ENCODE results near the gene RPS23. TPM values are rescaled to one million over a fixed set of nuclear protein-coding genes. Genes with fewer than 3 reads are reported as not detected.

The RPS23 gene
- total RNA-seq, 1 donor: 2,597 TPM

GRCh38 chr5:82291420-82291819 lies 13.3 kb upstream of the RPS23 start:
- H3K27ac ChIP-seq (ENCODE audit: low read depth, low read length): no peak overlapping the region
- no peak for TF ChIP-seq CTCF (IDR thresholded peaks at IDR 0.05; ENCODE audit: extremely low read depth, low read depth, low read length)
- no peak overlapping the region for H3K4me3 ChIP-seq (ENCODE audit: insufficient read depth, low read length)
- H3K9me3 ChIP-seq (ENCODE audit: low read depth, low read length): no peaks in the 10 kb centered on the region
- H3K4me2 ChIP-seq (ENCODE audit: insufficient read depth, low read length): no peak overlapping the region
- no peaks in the 10 kb centered on the region for H3K36me3 ChIP-seq (ENCODE audit: insufficient read depth, low read length)
- H4K20me1 ChIP-seq (ENCODE audit: insufficient read depth, low read length): no peaks in the 10 kb centered on the region
- H2AFZ ChIP-seq (ENCODE audit: low read length): no peak overlapping the region
- H3K27me3 ChIP-seq (ENCODE audit: insufficient read depth, low read length): no peaks in the 10 kb centered on the region
- DNase-seq (ENCODE audit: insufficient read length, low spot score, missing footprints): no peak
- H3K4me1 ChIP-seq (ENCODE audit: insufficient read depth, low read length): peaks cover 3% of the 10 kb centered on the region
- H3K79me2 ChIP-seq (ENCODE audit: insufficient read depth, low read length): no peaks in the 10 kb centered on the region

DNA sequence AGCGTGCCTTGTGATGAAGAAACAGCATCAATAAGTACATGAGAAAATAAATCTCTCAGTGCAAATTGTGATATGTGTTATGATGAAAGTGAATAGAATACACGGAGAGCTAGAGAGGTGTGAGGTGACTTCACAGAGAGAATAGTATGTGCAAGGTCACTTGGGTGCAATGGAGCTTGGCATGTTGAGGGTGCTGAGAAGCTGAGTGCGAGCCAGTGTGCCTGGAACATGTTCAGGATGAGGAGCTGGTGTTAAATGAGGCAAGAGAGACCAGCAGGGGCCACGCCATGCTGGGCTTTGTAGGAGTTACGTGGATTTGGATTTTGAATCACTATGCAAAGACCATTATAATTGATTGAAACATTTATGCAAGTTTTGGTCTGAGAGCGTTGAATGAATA lies 12.8 kb upstream of the RPS23 start:
- Histone ChIP-seq H3K36me3 (ENCODE audit: insufficient read depth, low read length) (no peaks in the 10 kb centered on the region), H3K4me3 (ENCODE audit: insufficient read depth, low read length) (no peak overlapping the region), H3K4me1 (ENCODE audit: insufficient read depth, low read length) (peaks cover 3% of the 10 kb centered on the region), H3K79me2 (ENCODE audit: insufficient read depth, low read length) (no peaks in the 10 kb centered on the region), H2AFZ (ENCODE audit: low read length) (no peak overlapping the region), H3K9me3 (ENCODE audit: low read depth, low read length) (no peaks in the 10 kb centered on the region), H3K27ac (ENCODE audit: low read depth, low read length) (no peak overlapping the region), H3K27me3 (ENCODE audit: insufficient read depth, low read length) (no peaks in the 10 kb centered on the region), H4K20me1 (ENCODE audit: insufficient read depth, low read length) (no peaks in the 10 kb centered on the region), H3K4me2 (ENCODE audit: insufficient read depth, low read length) (no peak overlapping the region)
- DNase-seq (ENCODE audit: insufficient read length, low spot score, missing footprints): no peak
- TF ChIP-seq CTCF (IDR thresholded peaks at IDR 0.05; ENCODE audit: extremely low read depth, low read depth, low read length): no peak

GRCh38 chr5:82290005-82290404 lies 11.9 kb upstream of the RPS23 start:
- no peak overlapping the region for H3K27ac ChIP-seq (ENCODE audit: low read depth, low read length)
- TF ChIP-seq CTCF (IDR thresholded peaks at IDR 0.05; ENCODE audit: extremely low read depth, low read depth, low read length): no peak
- H3K36me3 ChIP-seq (ENCODE audit: insufficient read depth, low read length): no peaks in the 10 kb centered on the region
- H4K20me1 ChIP-seq (ENCODE audit: insufficient read depth, low read length): no peaks in the 10 kb centered on the region
- no peak overlapping the region for H2AFZ ChIP-seq (ENCODE audit: low read length)
- no peak overlapping the region for H3K4me3 ChIP-seq (ENCODE audit: insufficient read depth, low read length)
- peaks cover 3% of the 10 kb centered on the region for H3K4me1 ChIP-seq (ENCODE audit: insufficient read depth, low read length)
- no peak for DNase-seq (ENCODE audit: insufficient read length, low spot score, missing footprints)
- no peaks in the 10 kb centered on the region for H3K9me3 ChIP-seq (ENCODE audit: low read depth, low read length)
- no peaks in the 10 kb centered on the region for H3K27me3 ChIP-seq (ENCODE audit: insufficient read depth, low read length)
- no peak overlapping the region for H3K4me2 ChIP-seq (ENCODE audit: insufficient read depth, low read length)
- no peaks in the 10 kb centered on the region for H3K79me2 ChIP-seq (ENCODE audit: insufficient read depth, low read length)

DNA sequence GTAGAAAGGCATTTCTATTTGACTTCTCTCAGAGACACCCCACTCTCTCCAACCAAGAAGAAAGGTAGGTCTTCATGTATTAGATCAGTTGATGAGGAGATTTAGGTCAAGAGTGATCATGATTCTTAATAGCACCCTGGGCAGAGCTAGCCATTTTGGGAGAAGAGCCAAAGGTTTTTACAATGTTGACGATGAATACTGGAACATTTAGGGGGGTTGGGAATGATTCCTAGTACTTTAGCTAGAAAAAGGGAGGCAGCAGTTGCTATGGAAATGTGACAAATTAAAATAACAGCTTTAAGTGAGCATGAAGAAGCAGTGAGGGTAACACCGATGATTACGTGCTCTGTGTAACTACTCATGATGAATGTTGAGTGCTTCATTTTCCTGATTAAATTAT lies 9.5 kb upstream of the RPS23 start:
- no peaks in the 10 kb centered on the region for H4K20me1 ChIP-seq (ENCODE audit: insufficient read depth, low read length)
- H2AFZ ChIP-seq (ENCODE audit: low read length): no peak overlapping the region
- peaks cover 3% of the 10 kb centered on the region for H3K4me1 ChIP-seq (ENCODE audit: insufficient read depth, low read length)
- H3K79me2 ChIP-seq (ENCODE audit: insufficient read depth, low read length): no peaks in the 10 kb centered on the region
- peak; percentile 29 for DNase-seq (ENCODE audit: insufficient read length, low spot score, missing footprints)
- no peak overlapping the region for H3K4me2 ChIP-seq (ENCODE audit: insufficient read depth, low read length)
- H3K27me3 ChIP-seq (ENCODE audit: insufficient read depth, low read length): no peaks in the 10 kb centered on the region
- H3K36me3 ChIP-seq (ENCODE audit: insufficient read depth, low read length): no peaks in the 10 kb centered on the region
- no peak overlapping the region for H3K4me3 ChIP-seq (ENCODE audit: insufficient read depth, low read length)
- H3K9me3 ChIP-seq (ENCODE audit: low read depth, low read length): no peaks in the 10 kb centered on the region
- TF ChIP-seq CTCF (IDR thresholded peaks at IDR 0.05; ENCODE audit: extremely low read depth, low read depth, low read length): no peak
- no peak overlapping the region for H3K27ac ChIP-seq (ENCODE audit: low read depth, low read length)
